ENCODE data around the gene IL3RA.
"Not testable (repeated sequence)": the region's sequence is repeated elsewhere in the genome, so short reads cannot be mapped to it uniquely, and the experiment has no call there.

IL3RA gene

DNA sequence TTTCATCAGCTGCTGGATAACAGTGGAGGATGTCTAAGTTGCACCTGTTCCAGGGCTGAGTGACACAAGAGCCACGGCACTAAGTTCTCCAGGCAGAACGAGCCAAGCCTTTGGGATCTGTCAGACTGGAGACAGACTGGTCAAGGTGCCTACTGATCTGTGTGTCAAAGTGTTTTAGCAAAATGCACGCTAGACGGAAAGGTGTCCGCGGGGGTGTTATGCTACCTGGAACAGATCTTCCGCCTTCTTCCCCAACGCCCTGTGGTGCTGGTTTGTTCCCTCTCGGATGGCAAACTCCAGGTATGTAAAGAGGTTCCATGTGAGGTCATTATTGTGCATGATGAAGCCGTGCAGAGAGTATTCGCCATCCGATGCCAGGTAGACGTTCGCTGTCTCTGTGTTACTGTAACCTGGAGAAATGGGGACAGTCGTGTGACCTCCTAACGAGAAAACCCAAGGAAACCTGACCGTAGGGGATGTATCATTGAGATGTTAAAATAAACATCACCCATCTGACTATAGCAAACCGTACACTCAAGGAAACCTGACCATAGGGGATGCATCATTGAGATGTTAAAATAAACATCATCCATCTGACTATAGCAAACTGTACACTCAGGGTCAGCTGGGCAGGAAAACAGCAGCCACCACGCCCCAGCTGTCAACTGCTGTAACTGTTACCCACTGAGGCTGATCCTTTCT lies 85.0 kb downstream of the IL3RA start:
- DNase-seq (ENCODE audit: extremely low read depth in 1 of 2, low read depth in 1 of 2) = no peak

DNA sequence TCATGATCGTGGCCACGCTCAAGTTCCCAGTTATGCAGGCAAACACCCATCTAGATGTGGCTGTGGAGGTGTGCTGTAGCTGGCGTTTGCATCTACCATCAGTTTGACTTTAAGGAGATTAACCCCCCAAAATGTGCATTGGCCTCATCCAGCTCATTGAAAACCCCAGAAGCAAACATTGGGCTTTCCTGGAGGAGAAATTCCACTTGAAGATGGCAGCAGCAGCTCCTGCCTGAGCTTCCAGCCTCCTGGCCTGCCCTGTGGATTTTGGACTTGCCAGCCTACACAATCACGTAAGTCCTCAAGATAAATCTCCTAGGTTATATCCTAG lies 85.5 kb downstream of the IL3RA start:
- no peak for DNase-seq (ENCODE audit: extremely low read depth in 1 of 2, low read depth in 1 of 2)

DNA sequence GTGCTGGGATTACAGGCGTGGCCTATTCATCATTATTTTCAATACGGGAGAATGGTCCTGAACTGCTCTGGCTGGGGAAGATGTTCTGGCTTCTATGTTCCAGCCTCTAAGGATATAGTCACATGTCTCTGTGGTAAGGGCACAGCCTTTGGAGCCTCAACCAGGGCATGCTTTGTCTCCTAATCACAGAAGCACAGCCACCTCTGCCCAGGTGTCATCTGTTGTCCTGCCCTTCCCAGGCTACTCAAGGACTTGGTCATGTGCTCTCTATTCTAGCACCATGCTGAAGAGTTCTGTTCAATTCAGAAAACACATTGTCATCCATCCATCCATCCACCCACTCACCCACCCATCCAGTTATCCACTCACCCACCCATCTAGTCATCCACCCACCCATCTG lies 86.6 kb downstream of the IL3RA start:
- DNase-seq (ENCODE audit: extremely low read depth in 1 of 2, low read depth in 1 of 2) = no peak

DNA sequence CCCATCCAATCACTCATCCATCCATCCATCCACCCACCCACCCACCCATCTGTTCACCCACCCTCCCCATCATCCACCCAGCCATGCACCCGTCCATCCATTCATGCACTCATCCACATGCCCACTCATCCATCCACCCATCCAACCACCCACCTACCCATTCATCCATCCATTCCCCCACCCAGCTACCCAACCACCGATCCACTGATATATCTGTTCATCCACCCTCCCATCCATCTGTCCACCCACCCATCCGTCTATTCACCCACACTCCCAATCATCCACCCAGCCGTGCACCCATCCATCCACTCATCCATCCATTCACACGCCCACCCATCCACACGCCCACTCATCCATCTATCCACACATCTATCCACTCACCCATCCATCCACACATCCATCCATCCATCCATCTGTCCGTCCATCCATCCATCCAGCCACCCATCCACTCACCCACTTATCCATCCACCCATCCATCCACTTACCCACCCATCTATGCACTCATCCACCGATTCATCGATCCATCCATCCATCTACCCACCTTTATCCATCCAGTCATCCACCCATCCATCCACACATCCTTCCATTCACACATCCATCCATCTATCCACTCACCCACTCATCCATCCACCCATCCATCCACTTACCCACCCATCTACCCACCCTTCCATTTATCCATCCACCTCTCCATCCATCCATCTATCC lies 87.7 kb downstream of the IL3RA start:
- no peak for DNase-seq (ENCODE audit: extremely low read depth in 1 of 2, low read depth in 1 of 2)

DNA sequence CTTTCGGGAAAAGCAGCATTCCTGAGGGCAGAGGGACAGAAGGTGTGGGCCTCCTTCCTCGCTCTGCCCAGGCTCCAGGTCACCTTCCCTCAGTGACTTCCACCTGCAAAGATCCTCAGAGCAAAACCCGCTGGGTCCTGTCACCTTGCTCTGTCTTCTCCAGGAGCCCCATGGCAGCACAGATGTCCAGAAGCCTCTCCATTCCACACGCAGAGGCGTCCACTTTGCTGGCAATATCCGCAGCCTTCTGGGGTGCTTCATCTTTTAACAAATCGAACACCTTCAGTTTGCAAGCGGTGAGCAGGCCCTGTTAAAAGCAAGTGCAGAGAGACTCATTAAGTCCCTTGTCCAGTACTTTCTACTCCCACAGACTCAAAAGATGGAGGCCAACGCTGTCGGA lies 88.8 kb downstream of the IL3RA start:
- no peak for DNase-seq (ENCODE audit: extremely low read depth in 1 of 2, low read depth in 1 of 2)

DNA sequence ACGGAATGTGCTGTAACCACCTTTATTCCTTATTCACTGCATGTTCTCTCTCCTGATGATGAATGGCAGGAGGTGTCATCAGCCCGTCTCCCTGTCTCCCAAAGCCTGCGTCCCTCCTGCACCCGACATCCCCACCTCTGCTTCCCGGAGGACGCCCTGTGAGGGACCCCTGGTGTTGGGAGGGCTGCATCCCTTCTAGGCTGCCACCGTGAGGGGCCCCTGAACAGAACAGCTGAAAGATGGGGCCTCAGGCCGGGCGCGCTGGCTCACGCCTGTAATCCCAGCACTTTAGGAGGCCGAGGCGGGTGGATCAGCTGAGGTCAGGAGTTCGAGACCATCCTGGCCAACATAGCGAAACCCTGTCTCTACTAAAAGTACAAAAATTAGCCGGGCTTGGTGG lies 89.7 kb downstream of the IL3RA start:
- not testable (repeated sequence) for DNase-seq (ENCODE audit: extremely low read depth in 1 of 2, low read depth in 1 of 2)

DNA sequence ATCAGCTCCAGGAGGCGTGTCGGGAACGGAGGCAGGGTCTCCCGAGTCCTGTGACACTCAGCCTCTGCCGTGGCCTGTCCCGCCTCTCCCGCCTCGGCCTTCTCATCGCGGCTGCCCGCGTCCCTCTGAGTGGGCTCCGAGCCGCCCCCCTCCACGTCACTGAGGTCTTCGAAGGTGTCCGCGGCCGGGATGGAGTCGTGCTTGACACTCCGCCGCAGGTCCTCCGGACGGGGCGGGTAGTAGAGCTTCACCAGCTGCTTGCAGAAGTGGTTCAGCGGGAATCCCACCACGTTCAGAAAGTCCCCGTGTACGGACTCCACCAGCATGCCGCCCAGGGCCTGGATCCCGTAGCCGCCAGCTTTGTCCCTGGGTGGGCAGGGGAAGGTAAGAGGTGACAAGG lies 91.2 kb downstream of the IL3RA start:
- DNase-seq (ENCODE audit: extremely low read depth in 1 of 2, low read depth in 1 of 2) = no peak

DNA sequence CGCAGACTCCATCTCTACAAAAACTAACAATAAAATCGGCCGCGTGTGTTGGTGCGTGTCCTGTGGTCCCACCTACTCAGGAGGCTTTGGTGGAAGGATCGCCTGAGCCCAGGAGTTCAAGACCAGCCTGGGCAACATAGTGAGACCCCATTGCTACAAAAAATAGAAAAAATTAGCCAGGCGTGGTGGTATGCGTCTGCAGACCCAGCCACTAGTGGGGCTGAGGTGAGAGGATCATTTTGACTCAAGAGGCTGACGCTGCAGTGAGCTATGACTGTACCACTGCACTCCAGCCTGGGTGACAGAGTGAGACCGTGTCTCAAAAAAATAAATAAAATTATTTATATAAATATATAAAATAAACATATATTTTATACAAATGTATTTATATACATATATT lies 93.9 kb downstream of the IL3RA start:
- DNase-seq (ENCODE audit: extremely low read depth in 1 of 2, low read depth in 1 of 2) = no peak
